Endodermal cell (in vitro differentiated cells): ENCODE data around the gene GFRA3. TPM values are rescaled to one million over a fixed set of nuclear protein-coding genes. Genes with fewer than 3 reads are reported as not detected.

ENCODE experiments used
- DNase-seq: peaks from one replicate; pipeline ENCODE4 v3.0.0-alpha.2; 2017
- H3K27ac ChIP-seq: 2 replicates; pipeline ENCODE4 v1.5.1; 2013; ENCODE audit warnings: mild to moderate bottlenecking, low read depth, low read length, moderate library complexity
- H3K27me3 ChIP-seq: 2 replicates; pipeline ENCODE4 v1.6.1; 2013; ENCODE audit warnings: mild to moderate bottlenecking, low read length, moderate library complexity; ENCODE audit not compliant: insufficient read depth, control insufficient read depth, poor library complexity, severe bottlenecking
- H3K36me3 ChIP-seq: 2 replicates; pipeline ENCODE4 v1.7.0; 2013; ENCODE audit warnings: mild to moderate bottlenecking, low read length, moderate library complexity; ENCODE audit not compliant: control insufficient read depth, insufficient read depth
- H3K4me1 ChIP-seq: one replicate; pipeline ENCODE4 v1.7.0; 2013; ENCODE audit warnings: low read length; ENCODE audit not compliant: control insufficient read depth, insufficient read depth
- H3K4me3 ChIP-seq: 2 replicates; pipeline ENCODE4 v1.5.1; 2013; ENCODE audit warnings: mild to moderate bottlenecking, low read length, moderate library complexity
- H3K9ac ChIP-seq: 2 replicates; pipeline ENCODE4 v1.6.1; 2013; ENCODE audit warnings: mild to moderate bottlenecking, low read length, moderate library complexity; ENCODE audit not compliant: poor library complexity, severe bottlenecking; ENCODE audit errors: extremely low read depth
- H3K9me3 ChIP-seq: 2 replicates; pipeline ENCODE4 v1.6.1; 2013; ENCODE audit warnings: mild to moderate bottlenecking, low read length, moderate library complexity; ENCODE audit not compliant: control insufficient read depth
- H3K27ac Mint-ChIP-seq: 2 replicates; pipeline ENCODE4 v1.8.0; 2020; ENCODE audit warnings: mixed read lengths
- H3K27me3 Mint-ChIP-seq: 2 replicates; pipeline ENCODE4 v1.8.0; 2021; ENCODE audit warnings: mild to moderate bottlenecking, mixed read lengths; ENCODE audit not compliant: insufficient read depth
- H3K36me3 Mint-ChIP-seq: 2 replicates; pipeline ENCODE4 v1.8.0; 2020; ENCODE audit warnings: low read depth, mixed read lengths
- H3K4me1 Mint-ChIP-seq: 2 replicates; pipeline ENCODE4 v1.8.0; 2020; ENCODE audit warnings: mixed read lengths
- H3K4me3 Mint-ChIP-seq: 2 replicates; pipeline ENCODE4 v1.8.0; 2020; ENCODE audit warnings: mild to moderate bottlenecking, moderate library complexity, mixed read lengths
- H3K9me3 Mint-ChIP-seq: 2 replicates; pipeline ENCODE4 v1.8.0; 2020; ENCODE audit warnings: mild to moderate bottlenecking, mixed read lengths
- WGBS, 2 experiments: methylation state at CpG; one replicate each; pipeline versions ENCODE4 v1.1.5 to v1.1.7; 2013; ENCODE audit warnings: missing lambda C conversion rate in 2 of 2, mixed read lengths in 1 of 2; ENCODE audit not compliant: insufficient coverage in 1 of 2, insufficient read length in 1 of 2; 5-methylcytosine and 5-hydroxymethylcytosine counted together
- total RNA-seq, 2 donors: library from RNA; stranded (reverse); fragmentation: NEBNext Ultra II Directional in 1 of 2; extraction: Animal tissue kit (Norgen Biotek cat#: 25700) in 1 of 2; gene quantifications; 2 replicates in 1 of 2; 3 replicates in 1 of 2; pipeline ENCODE4 v1.2.1, GENCODE V29; 2021
- TF ChIP-seq, protein P1 (sequence below): fragments of 200-600 bp; sonication (generic); conservative IDR thresholded peaks from 2 replicates; pipeline ENCODE4 v1.5.0; 2021; ENCODE audit warnings: antibody characterized with exemption, mild to moderate bottlenecking

Gene GFRA3
- total RNA-seq, 2 donors from 2014 or later, result 0.13 TPM; not detected in 1

GRCh38 chr5:138226910-138227309 lies 47.5 kb downstream of the GFRA3 start:
- H3K4me3 Mint-ChIP-seq, result no peak overlapping the region
- peaks cover 18% of the 10 kb centered on the region for H3K9me3 Mint-ChIP-seq
- peaks cover 13% of the 10 kb centered on the region for H3K27me3 Mint-ChIP-seq
- no peak for DNase-seq
- no peak overlapping the region for H3K27ac Mint-ChIP-seq
- peaks cover 11% of the 10 kb centered on the region for H3K27me3 ChIP-seq
- H3K36me3 ChIP-seq, result no peaks in the 10 kb centered on the region
- no peak overlapping the region for H3K9ac ChIP-seq
- peaks cover 17% of the 10 kb centered on the region for H3K9me3 ChIP-seq
- no peak overlapping the region for H3K27ac ChIP-seq
- H3K36me3 Mint-ChIP-seq, result peaks cover 3% of the 10 kb centered on the region
- TF ChIP-seq, protein P1, sequence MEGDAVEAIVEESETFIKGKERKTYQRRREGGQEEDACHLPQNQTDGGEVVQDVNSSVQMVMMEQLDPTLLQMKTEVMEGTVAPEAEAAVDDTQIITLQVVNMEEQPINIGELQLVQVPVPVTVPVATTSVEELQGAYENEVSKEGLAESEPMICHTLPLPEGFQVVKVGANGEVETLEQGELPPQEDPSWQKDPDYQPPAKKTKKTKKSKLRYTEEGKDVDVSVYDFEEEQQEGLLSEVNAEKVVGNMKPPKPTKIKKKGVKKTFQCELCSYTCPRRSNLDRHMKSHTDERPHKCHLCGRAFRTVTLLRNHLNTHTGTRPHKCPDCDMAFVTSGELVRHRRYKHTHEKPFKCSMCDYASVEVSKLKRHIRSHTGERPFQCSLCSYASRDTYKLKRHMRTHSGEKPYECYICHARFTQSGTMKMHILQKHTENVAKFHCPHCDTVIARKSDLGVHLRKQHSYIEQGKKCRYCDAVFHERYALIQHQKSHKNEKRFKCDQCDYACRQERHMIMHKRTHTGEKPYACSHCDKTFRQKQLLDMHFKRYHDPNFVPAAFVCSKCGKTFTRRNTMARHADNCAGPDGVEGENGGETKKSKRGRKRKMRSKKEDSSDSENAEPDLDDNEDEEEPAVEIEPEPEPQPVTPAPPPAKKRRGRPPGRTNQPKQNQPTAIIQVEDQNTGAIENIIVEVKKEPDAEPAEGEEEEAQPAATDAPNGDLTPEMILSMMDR, result no peak
- peaks cover 11% of the 10 kb centered on the region for H3K4me1 Mint-ChIP-seq
- no peaks in the 10 kb centered on the region for H3K4me1 ChIP-seq
- H3K4me3 ChIP-seq, result no peak overlapping the region

GRCh38 chr5:138224712-138225111 lies 49.7 kb downstream of the GFRA3 start:
- Histone ChIP-seq H3K4me3 (no peak overlapping the region), H3K9ac (no peak overlapping the region)

GRCh38 chr5:138223532-138223931 lies 50.9 kb downstream of the GFRA3 start:
- Mint-ChIP-seq H3K27me3 (peaks cover 14% of the 10 kb centered on the region), H3K4me1 (peaks cover 2% of the 10 kb centered on the region), H3K4me3 (no peak overlapping the region), H3K36me3 (peaks cover 4% of the 10 kb centered on the region), H3K9me3 (peaks cover 30% of the 10 kb centered on the region), H3K27ac (no peak overlapping the region)
- 88 to 100% methylated on average over 1 of the region's 1 CpG for whole genome bisulfite sequencing, 2 experiments
- Histone ChIP-seq H3K27ac (no peak overlapping the region), H3K4me1 (no peaks in the 10 kb centered on the region), H3K36me3 (no peaks in the 10 kb centered on the region), H3K27me3 (peaks cover 11% of the 10 kb centered on the region), H3K9me3 (peaks cover 29% of the 10 kb centered on the region), H3K4me3 (no peak overlapping the region), H3K9ac (no peak overlapping the region)
- DNase-seq, result no peak
- TF ChIP-seq, protein P1, result no peak

More at GRCh38 chr5:138224712-138225111, 49.7 kb downstream of the GFRA3 start:
- 80 to 93% methylated on average over 1 to 6 of the region's 6 CpGs for WGBS, 2 experiments
- Mint-ChIP-seq H3K27ac (no peak overlapping the region), H3K27me3 (peaks cover 13% of the 10 kb centered on the region), H3K36me3 (peaks cover 3% of the 10 kb centered on the region), H3K4me1 (peaks cover 2% of the 10 kb centered on the region), H3K9me3 (peaks cover 20% of the 10 kb centered on the region), H3K4me3 (no peak overlapping the region)
- TF ChIP-seq, protein P1, result no peak
- Histone ChIP-seq H3K36me3 (no peaks in the 10 kb centered on the region), H3K27me3 (peaks cover 11% of the 10 kb centered on the region), H3K4me1 (no peaks in the 10 kb centered on the region), H3K27ac (no peak overlapping the region), H3K9me3 (peaks cover 24% of the 10 kb centered on the region)
- DNase-seq, result no peak
